Measurements from ENCODE around the gene PTTG1IP2.

- no peak for TF ChIP-seq EZH2phosphoT487 (IDR thresholded peaks at IDR 0.05; ENCODE audit: borderline replicate concordance, low read depth, low read length)
- TF ChIP-seq, protein P1, sequence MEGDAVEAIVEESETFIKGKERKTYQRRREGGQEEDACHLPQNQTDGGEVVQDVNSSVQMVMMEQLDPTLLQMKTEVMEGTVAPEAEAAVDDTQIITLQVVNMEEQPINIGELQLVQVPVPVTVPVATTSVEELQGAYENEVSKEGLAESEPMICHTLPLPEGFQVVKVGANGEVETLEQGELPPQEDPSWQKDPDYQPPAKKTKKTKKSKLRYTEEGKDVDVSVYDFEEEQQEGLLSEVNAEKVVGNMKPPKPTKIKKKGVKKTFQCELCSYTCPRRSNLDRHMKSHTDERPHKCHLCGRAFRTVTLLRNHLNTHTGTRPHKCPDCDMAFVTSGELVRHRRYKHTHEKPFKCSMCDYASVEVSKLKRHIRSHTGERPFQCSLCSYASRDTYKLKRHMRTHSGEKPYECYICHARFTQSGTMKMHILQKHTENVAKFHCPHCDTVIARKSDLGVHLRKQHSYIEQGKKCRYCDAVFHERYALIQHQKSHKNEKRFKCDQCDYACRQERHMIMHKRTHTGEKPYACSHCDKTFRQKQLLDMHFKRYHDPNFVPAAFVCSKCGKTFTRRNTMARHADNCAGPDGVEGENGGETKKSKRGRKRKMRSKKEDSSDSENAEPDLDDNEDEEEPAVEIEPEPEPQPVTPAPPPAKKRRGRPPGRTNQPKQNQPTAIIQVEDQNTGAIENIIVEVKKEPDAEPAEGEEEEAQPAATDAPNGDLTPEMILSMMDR (conservative IDR thresholded peaks at IDR 0.05; ENCODE audit: low read length): no peak
Measured at GRCh38 chr7:90512821-90513254, 43.4 kb downstream of the PTTG1IP2 start.
